ENCODE results near the gene GAGE13.

DNA sequence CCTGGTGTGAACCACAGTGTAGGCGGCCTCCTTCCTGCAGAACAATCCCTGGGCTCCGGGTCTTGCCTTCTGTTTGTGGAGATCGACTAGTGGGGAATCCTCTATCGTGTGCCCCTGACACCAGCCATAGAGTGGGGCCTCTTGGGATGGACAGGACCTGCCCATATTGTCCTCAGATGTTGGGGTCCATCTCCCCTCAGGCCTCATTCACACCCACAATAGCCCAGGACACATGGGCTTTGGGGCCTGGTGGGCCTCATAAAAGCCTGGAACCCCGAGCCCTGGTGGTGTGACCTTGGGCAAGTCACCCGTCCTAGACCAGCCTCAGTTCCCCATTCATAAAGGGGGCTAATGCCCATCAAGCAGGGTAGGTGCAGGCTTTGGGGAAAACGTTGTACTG is 41.2 kb upstream of the GAGE13 start:
- TF ChIP-seq, protein P1, sequence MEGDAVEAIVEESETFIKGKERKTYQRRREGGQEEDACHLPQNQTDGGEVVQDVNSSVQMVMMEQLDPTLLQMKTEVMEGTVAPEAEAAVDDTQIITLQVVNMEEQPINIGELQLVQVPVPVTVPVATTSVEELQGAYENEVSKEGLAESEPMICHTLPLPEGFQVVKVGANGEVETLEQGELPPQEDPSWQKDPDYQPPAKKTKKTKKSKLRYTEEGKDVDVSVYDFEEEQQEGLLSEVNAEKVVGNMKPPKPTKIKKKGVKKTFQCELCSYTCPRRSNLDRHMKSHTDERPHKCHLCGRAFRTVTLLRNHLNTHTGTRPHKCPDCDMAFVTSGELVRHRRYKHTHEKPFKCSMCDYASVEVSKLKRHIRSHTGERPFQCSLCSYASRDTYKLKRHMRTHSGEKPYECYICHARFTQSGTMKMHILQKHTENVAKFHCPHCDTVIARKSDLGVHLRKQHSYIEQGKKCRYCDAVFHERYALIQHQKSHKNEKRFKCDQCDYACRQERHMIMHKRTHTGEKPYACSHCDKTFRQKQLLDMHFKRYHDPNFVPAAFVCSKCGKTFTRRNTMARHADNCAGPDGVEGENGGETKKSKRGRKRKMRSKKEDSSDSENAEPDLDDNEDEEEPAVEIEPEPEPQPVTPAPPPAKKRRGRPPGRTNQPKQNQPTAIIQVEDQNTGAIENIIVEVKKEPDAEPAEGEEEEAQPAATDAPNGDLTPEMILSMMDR (IDR thresholded peaks at IDR 0.05; ENCODE audit: low read depth, low read length, missing input control) = no peak
- TF ChIP-seq YY1 (IDR thresholded peaks at IDR 0.05) = no peak
- TF ChIP-seq TAF1 (conservative IDR thresholded peaks at IDR 0.05) = no peak
- TF ChIP-seq, protein P2, sequence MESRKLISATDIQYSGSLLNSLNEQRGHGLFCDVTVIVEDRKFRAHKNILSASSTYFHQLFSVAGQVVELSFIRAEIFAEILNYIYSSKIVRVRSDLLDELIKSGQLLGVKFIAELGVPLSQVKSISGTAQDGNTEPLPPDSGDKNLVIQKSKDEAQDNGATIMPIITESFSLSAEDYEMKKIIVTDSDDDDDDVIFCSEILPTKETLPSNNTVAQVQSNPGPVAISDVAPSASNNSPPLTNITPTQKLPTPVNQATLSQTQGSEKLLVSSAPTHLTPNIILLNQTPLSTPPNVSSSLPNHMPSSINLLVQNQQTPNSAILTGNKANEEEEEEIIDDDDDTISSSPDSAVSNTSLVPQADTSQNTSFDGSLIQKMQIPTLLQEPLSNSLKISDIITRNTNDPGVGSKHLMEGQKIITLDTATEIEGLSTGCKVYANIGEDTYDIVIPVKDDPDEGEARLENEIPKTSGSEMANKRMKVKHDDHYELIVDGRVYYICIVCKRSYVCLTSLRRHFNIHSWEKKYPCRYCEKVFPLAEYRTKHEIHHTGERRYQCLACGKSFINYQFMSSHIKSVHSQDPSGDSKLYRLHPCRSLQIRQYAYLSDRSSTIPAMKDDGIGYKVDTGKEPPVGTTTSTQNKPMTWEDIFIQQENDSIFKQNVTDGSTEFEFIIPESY (IDR thresholded peaks at IDR 0.05) = no peak
- TF ChIP-seq, protein P3, sequence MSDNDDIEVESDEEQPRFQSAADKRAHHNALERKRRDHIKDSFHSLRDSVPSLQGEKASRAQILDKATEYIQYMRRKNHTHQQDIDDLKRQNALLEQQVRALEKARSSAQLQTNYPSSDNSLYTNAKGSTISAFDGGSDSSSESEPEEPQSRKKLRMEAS (IDR thresholded peaks at IDR 0.05) = no peak
- TF ChIP-seq SP1 (IDR thresholded peaks at IDR 0.05) = no peak
- no peak for TF ChIP-seq GABPA (IDR thresholded peaks at IDR 0.05 in 1 of 2, conservative IDR thresholded peaks at IDR 0.05 in 1 of 2)
- TF ChIP-seq EGR1 (IDR thresholded peaks at IDR 0.05; ENCODE audit: low read depth in 2 of 2) = no peak
- TF ChIP-seq RXRA (IDR thresholded peaks at IDR 0.05) = no peak
- no peak for TF ChIP-seq FOXA1 (IDR thresholded peaks at IDR 0.05)
